Keratinocyte (primary cell): ENCODE results near the gene YTHDF1. TPM values are rescaled to one million over a fixed set of nuclear protein-coding genes. Genes with fewer than 3 reads are reported as not detected.

ENCODE experiments used
- DNase-seq: peaks from one replicate; pipeline ENCODE4 v3.0.0-alpha.2; 2011; ENCODE audit warnings: low read depth, missing footprints, low spot score
- FAIRE-seq: peaks from 2 replicates; lab custom pipeline; 2011; peaks lifted over from hg19 to GRCh38; lab: Jason Lieb, UNC
- H2AFZ ChIP-seq: 2 replicates; pipeline ENCODE4 v1.6.0; 2012; ENCODE audit warnings: low read length, control low read depth, inconsistent platforms; ENCODE audit not compliant: control insufficient read depth
- H3K27ac ChIP-seq: 2 replicates; pipeline ENCODE4 v1.5.1; 2011; ENCODE audit warnings: low read length; ENCODE audit not compliant: control insufficient read depth, insufficient read depth
- H3K27me3 ChIP-seq: 3 replicates; pipeline ENCODE4 v1.6.0; 2011; ENCODE audit warnings: low read length; ENCODE audit not compliant: control insufficient read depth, insufficient read depth; ENCODE audit errors: extremely low read depth
- H3K36me3 ChIP-seq, 2 experiments: 2 replicates in 1 of 2; 3 replicates in 1 of 2; pipeline ENCODE4 v1.5.1; 2011; ENCODE audit warnings: low read length in 2 of 2, mild to moderate bottlenecking in 1 of 2; ENCODE audit not compliant: control insufficient read depth in 2 of 2, insufficient read depth in 2 of 2; ENCODE audit errors: extremely low read depth in 1 of 2
- H3K4me1 ChIP-seq: 3 replicates; pipeline ENCODE4 v1.5.1; 2011; ENCODE audit warnings: low read length; ENCODE audit not compliant: control insufficient read depth, insufficient read depth; ENCODE audit errors: extremely low read depth
- H3K4me2 ChIP-seq: 3 replicates; pipeline ENCODE4 v1.6.0; 2011; ENCODE audit warnings: low read depth, low read length; ENCODE audit not compliant: control insufficient read depth, insufficient read depth; ENCODE audit errors: extremely low read depth
- H3K4me3 ChIP-seq, 3 experiments: fragments of 200-600 bp in 1 of 3; sonication (generic) in 1 of 3; 2 replicates in 2 of 3; 3 replicates in 1 of 3; pipeline ENCODE4 v1.5.1; 2011 to 2016; ENCODE audit warnings: low read length in 3 of 3, mild to moderate bottlenecking in 3 of 3, control low read depth in 2 of 3, inconsistent platforms in 1 of 3, low read depth in 1 of 3, mixed read lengths in 1 of 3, mixed run types in 1 of 3, moderate library complexity in 1 of 3; ENCODE audit not compliant: control insufficient read depth in 2 of 3, insufficient read depth in 2 of 3; ENCODE audit errors: extremely low read depth in 1 of 3
- H3K79me2 ChIP-seq: 2 replicates; pipeline ENCODE4 v1.6.0; 2012; ENCODE audit warnings: low read length; ENCODE audit not compliant: control insufficient read depth, insufficient read depth
- H3K9ac ChIP-seq: 3 replicates; pipeline ENCODE4 v1.6.0; 2011; ENCODE audit warnings: low read length; ENCODE audit not compliant: control insufficient read depth, insufficient read depth; ENCODE audit errors: extremely low read depth
- H3K9me1 ChIP-seq: 3 replicates; pipeline ENCODE4 v1.6.0; 2011; ENCODE audit warnings: low read length; ENCODE audit not compliant: control insufficient read depth, insufficient read depth; ENCODE audit errors: extremely low read depth
- H3K9me3 ChIP-seq: 2 replicates; pipeline ENCODE4 v1.5.1; 2012; ENCODE audit warnings: low read depth, low read length; ENCODE audit not compliant: control insufficient read depth
- H4K20me1 ChIP-seq: 3 replicates; pipeline ENCODE4 v1.6.0; 2011; ENCODE audit warnings: low read length; ENCODE audit not compliant: control insufficient read depth, insufficient read depth; ENCODE audit errors: extremely low read depth
- EZH2 ChIP-seq: IDR thresholded peaks from one replicate; pipeline ENCODE4 v1.6.1; 2012; ENCODE audit warnings: inconsistent platforms, mild to moderate bottlenecking, low read length, moderate library complexity
- dilution Hi-C: fragments of 300-500 bp; cut with MboI; formaldehyde crosslinking; loops from one replicate; pipeline ENCODE4 v1.7.0; 2020; ENCODE audit warnings: low sequenced_read_pairs; ENCODE audit not compliant: extremely low pct_ligation_motif_present
- polyA plus RNA-seq, 5 experiments: library from polyadenylated mRNA; depleted of rRNA in 3 of 5; stranded (reverse) in 3 of 5; stranded (forward) in 1 of 5; unstranded in 1 of 5; fragments of >200 nt; gene quantifications; 1 replicate in 1 of 5; 2 replicates in 3 of 5; 3 replicates in 1 of 5; pipeline versions ENCODE4 v1.2.1 to v1.2.3, GENCODE V29; 2011 to 2012; ENCODE audit warnings: missing spikeins in 2 of 5, low read depth in 1 of 5, low replicate concordance in 1 of 5
- TF ChIP-seq, protein P1 (sequence below), 3 experiments: IDR thresholded peaks in 1 of 3; conservative IDR thresholded peaks in 1 of 3; optimal IDR thresholded peaks in 1 of 3; 2 replicates in 2 of 3; 3 replicates in 1 of 3; pipeline versions ENCODE3 to v1.5.1; 2011; ENCODE audit warnings: low read length in 3 of 3, mild to moderate bottlenecking in 3 of 3, moderate library complexity in 2 of 3, control low read depth in 1 of 3, inconsistent platforms in 1 of 3; ENCODE audit not compliant: insufficient read depth in 2 of 3; ENCODE audit errors: extremely low read depth in 1 of 3

The YTHDF1 gene
- polyA plus RNA-seq, 1 donor (not counting 4 experiments of a cell fraction or from before 2014, with no cell fraction given) = 26.4 TPM

DNA sequence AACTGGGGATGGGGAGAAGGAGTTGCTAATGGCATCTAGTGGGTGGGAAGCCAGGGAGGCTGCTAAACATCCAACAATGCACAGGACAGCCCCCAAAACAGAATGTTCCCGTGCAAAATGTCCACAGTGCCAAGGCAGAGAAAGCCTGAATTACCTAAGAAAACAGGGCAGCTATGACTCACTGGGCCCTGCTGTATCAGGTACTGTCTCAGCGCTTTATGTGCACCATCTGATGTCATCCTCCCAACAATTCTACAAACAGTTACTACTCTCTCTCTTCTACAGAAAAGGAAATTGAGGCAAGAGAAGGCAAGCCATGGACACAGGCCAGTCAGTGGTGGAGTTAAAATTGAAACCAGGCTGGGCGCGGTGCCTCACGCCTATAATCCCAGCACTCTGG lies 3.1 kb downstream of the YTHDF1 start:
- no peaks in the 10 kb centered on the region for H3K27me3 ChIP-seq
- no peaks in the 10 kb centered on the region for H3K9me3 ChIP-seq
- no peak overlapping the region for H3K9ac ChIP-seq
- peaks cover 74% of the 10 kb centered on the region for H3K79me2 ChIP-seq
- no peak overlapping the region for H2AFZ ChIP-seq
- DNase-seq (no peak), FAIRE-seq (no peak)
- no peak for TF ChIP-seq EZH2
- TF ChIP-seq, protein P1, sequence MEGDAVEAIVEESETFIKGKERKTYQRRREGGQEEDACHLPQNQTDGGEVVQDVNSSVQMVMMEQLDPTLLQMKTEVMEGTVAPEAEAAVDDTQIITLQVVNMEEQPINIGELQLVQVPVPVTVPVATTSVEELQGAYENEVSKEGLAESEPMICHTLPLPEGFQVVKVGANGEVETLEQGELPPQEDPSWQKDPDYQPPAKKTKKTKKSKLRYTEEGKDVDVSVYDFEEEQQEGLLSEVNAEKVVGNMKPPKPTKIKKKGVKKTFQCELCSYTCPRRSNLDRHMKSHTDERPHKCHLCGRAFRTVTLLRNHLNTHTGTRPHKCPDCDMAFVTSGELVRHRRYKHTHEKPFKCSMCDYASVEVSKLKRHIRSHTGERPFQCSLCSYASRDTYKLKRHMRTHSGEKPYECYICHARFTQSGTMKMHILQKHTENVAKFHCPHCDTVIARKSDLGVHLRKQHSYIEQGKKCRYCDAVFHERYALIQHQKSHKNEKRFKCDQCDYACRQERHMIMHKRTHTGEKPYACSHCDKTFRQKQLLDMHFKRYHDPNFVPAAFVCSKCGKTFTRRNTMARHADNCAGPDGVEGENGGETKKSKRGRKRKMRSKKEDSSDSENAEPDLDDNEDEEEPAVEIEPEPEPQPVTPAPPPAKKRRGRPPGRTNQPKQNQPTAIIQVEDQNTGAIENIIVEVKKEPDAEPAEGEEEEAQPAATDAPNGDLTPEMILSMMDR (optimal IDR thresholded peaks at IDR 0.05 in 1 of 3, IDR thresholded peaks at IDR 0.05 in 1 of 3, conservative IDR thresholded peaks at IDR 0.05 in 1 of 3; ENCODE audit: extremely low read depth in 1 of 3, insufficient read depth in 2 of 3, low read length in 3 of 3) = no peak
- peak overlapping the region; percentile 18 for H3K27ac ChIP-seq
- H3K4me2 ChIP-seq = no peak overlapping the region
- peaks cover 37% of the 10 kb centered on the region for H4K20me1 ChIP-seq
- H3K4me1 ChIP-seq = peaks cover 18% of the 10 kb centered on the region
- peaks cover 2% of the 10 kb centered on the region for H3K9me1 ChIP-seq
- dilution Hi-C loops = no loop called here
- no peak overlapping the region for H3K4me3 ChIP-seq
- peaks cover 19 to 32% of the 10 kb centered on the region in 2 experiments for H3K36me3 ChIP-seq

DNA sequence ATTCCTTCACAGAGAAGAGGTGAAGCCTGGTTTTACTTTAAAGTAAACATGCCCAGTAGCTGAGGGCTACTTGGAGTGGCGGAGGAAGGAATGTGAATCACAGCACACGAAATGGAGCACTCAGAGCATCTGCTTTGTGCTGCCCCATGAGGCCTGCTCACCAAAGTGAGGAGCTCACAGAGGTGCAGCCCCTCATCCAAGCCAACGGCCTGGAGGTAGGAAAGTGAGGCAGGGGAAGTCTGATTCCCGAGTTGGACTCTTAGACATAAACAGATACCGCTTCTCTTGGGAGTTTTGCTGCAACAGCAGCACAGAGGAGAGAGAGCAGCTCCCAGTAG lies 3.6 kb downstream of the YTHDF1 start:
- H3K27me3 ChIP-seq = no peaks in the 10 kb centered on the region
- H3K4me3 ChIP-seq = no peak overlapping the region
- TF ChIP-seq, protein P1 (optimal IDR thresholded peaks at IDR 0.05 in 1 of 3, IDR thresholded peaks at IDR 0.05 in 1 of 3, conservative IDR thresholded peaks at IDR 0.05 in 1 of 3; ENCODE audit: extremely low read depth in 1 of 3, insufficient read depth in 2 of 3, low read length in 3 of 3) = no peak
- no peak for TF ChIP-seq EZH2
- H3K9ac ChIP-seq = no peak overlapping the region
- H3K79me2 ChIP-seq = peaks cover 75% of the 10 kb centered on the region
- peaks cover 37% of the 10 kb centered on the region for H4K20me1 ChIP-seq
- dilution Hi-C loops = no loop called here
- H3K36me3 ChIP-seq = peaks cover 19 to 32% of the 10 kb centered on the region in 2 experiments
- H2AFZ ChIP-seq = no peak overlapping the region
- no peak overlapping the region for H3K4me2 ChIP-seq
- H3K27ac ChIP-seq = peak overlapping the region; percentile 18
- no peaks in the 10 kb centered on the region for H3K9me3 ChIP-seq
- FAIRE-seq (no peak), DNase-seq (no peak)
- peaks cover 18% of the 10 kb centered on the region for H3K4me1 ChIP-seq
- H3K9me1 ChIP-seq = peaks cover 2% of the 10 kb centered on the region
